NT2/D1 (cell line): ENCODE results near the gene LARGE1.

Experiments used
- YY1 ChIP-seq: IDR thresholded peaks from 2 replicates; pipeline ENCODE4 v1.6.1; 2011; ENCODE audit not compliant: insufficient read length, insufficient read depth
- ZNF274 ChIP-seq: IDR thresholded peaks from 2 replicates; pipeline ENCODE4 v1.6.1; 2011; ENCODE audit warnings: mild to moderate bottlenecking, low read depth, low read length

DNA sequence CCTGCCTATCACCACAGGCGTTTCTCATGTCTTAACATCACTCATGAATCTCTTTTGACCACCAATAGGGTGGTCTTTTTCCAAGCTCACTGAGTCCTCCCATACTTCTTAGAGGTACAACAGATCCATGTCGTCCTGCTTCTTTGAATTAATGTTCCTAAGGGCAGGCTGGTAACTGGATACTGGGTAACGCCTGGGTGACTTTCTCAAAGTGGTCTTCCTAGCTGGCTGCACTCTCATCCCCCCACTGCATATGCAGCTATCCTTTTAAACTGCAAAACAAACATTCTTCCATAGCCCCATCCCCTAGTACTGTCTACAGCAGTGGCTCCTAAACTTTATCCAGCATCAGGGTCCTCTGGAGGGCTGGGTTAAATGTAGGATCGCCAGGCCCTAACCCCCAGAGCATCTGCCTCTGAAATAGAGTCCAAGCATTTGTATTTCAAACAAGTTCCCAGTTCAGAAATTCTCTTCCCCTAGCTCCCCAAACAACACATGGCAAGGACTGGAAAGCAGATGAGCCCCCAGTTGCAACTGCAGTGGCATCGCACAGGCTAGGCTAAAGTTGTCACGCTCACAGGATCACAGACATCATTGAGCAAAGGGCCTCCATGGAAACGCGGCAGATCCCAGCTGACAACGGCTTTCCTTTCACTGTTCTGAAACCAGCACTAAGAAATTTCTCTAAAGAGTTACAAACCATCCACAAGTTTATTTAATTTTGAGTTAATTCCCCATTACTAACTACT is 204.9 kb downstream of the LARGE1 start:
- TF ChIP-seq ZNF274, result no peak
- no peak for TF ChIP-seq YY1
